ENCODE measurements around the gene TUG1. TPM values are rescaled to one million over a fixed set of nuclear protein-coding genes. Genes with fewer than 3 reads are reported as not detected.

The TUG1 gene
- total RNA-seq = 10 to 100 TPM; 63.5 to 90.4 (median 77.0) TPM

GRCh38 chr22:30968924-30969531, at the start of gene TUG1:
TSS of gene TUG1 (plus strand) at chr22:30969265.
- Histone ChIP-seq H3K9me3 (peaks cover 0 to 53% (median 18%) of the 10 kb centered on the region in 4 donors), H3K27ac (peak within 1 kb of the TSS; percentile 92 to 99 (median 98)), H3K4me1 (peaks cover 0 to 25% (median 7%) of the 10 kb centered on the region in 4 donors), H3K27me3 (no peaks in the 10 kb centered on the region), H3K4me3 (peak within 1 kb of the TSS; percentile 77 to 99 (median 86)), H3K36me3 (peaks cover 6 to 49% (median 21%) of the 10 kb centered on the region in 3 donors)
- 0 to 1% methylated on average over 20 to 66 of the region's 67 CpGs for WGBS, 2 donors
- TF ChIP-seq POLR2A (IDR thresholded peaks at IDR 0.05) = peak; percentile 74 to 94
- TF ChIP-seq CTCF (IDR thresholded peaks at IDR 0.05) = peak in 1 of 5 experiments; percentile 55
- TF ChIP-seq EP300 (IDR thresholded peaks at IDR 0.05) = peak; percentile 84 to 98
- DNase-seq (ENCODE audit: low spot score in 2 of 2) = peak; percentile 98 to 99

DNA sequence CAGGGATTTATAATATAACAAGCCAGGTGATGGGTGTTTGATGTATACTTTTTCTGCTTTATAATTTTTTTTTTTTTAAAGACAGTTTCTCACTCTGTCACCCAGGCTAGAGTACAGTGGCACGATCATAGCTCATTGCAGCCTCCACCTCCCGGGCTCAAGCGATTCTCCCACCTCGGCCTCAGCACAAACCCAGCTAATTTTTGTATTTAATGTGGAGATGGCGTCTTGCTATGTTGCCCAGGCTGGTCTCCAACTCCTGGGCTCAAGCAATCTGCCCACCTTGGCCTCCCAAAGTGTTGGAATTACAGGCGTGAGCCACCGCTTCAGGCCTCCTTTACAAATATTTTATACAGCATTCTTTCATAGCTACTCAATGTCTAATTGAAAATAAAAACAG, 49.1 kb upstream of the TUG1 start:
- no peak overlapping the region for H3K4me3 ChIP-seq
- TF ChIP-seq EP300 (IDR thresholded peaks at IDR 0.05) (no peak), CTCF (IDR thresholded peaks at IDR 0.05) (no peak), POLR2A (IDR thresholded peaks at IDR 0.05) (no peak)
- H3K4me1 ChIP-seq = peaks cover 0 to 13% (median 3%) of the 10 kb centered on the region in 4 donors
- H3K27ac ChIP-seq = no peak overlapping the region
- H3K27me3 ChIP-seq = no peaks in the 10 kb centered on the region
- DNase-seq (ENCODE audit: low spot score in 2 of 2) = no peak
- H3K36me3 ChIP-seq = peaks cover 0 to 11% (median 0%) of the 10 kb centered on the region in 3 donors
- 81 to 84% methylated on average over 7 of the region's 7 CpGs for WGBS, 2 donors
- peaks cover 0 to 12% (median 3%) of the 10 kb centered on the region in 4 donors for H3K9me3 ChIP-seq

DNA sequence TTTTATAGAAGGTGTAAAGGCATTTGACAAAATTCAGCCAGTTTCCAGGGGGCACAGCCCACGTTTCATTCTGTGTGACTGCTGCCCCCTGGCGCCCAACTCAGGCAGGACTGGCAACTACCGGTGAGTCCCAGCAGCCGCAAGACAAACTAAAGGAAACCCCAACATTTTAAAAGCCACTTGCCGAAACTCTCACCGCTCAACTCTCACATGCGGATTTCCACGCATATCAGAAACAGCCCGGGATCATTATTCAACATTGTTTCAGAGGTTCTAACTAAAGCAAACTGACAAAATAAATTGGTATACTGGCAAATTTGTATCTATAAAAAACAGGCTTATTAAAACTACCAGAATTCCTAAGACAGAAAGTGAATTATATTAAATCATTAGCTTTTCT, 48.7 kb upstream of the TUG1 start:
- DNase-seq (ENCODE audit: low spot score in 2 of 2) = peak; percentile 79 to 91
- H3K4me3 ChIP-seq = no peak overlapping the region

GRCh38 chr22:30921108-30921507, 48.0 kb upstream of the TUG1 start:
- H3K27ac ChIP-seq = no peak overlapping the region
- H3K36me3 ChIP-seq = peaks cover 0 to 22% (median 0%) of the 10 kb centered on the region in 3 donors
- no peaks in the 10 kb centered on the region for H3K27me3 ChIP-seq
- DNase-seq (ENCODE audit: low spot score in 2 of 2) = no peak
- H3K9me3 ChIP-seq = peaks cover 0 to under 1% (median 0%) of the 10 kb centered on the region in 4 donors
- H3K4me3 ChIP-seq = peak overlapping the region in 2 of 4 donors; percentile 35 to 46
- TF ChIP-seq CTCF (IDR thresholded peaks at IDR 0.05) (no peak), POLR2A (IDR thresholded peaks at IDR 0.05) (no peak), EP300 (IDR thresholded peaks at IDR 0.05) (no peak)
- H3K4me1 ChIP-seq = peaks cover 0 to 13% (median 3%) of the 10 kb centered on the region in 4 donors
- 57 to 74% methylated on average over 6 of the region's 6 CpGs for WGBS, 2 donors

More for the DNA sequence above, 48.7 kb upstream of the TUG1 start:
- Histone ChIP-seq H3K36me3 (peaks cover 0 to 15% (median 0%) of the 10 kb centered on the region in 3 donors), H3K27me3 (no peaks in the 10 kb centered on the region), H3K27ac (no peak overlapping the region), H3K4me1 (peaks cover 0 to 13% (median 3%) of the 10 kb centered on the region in 4 donors), H3K9me3 (peaks cover 0 to 8% (median 1%) of the 10 kb centered on the region in 4 donors)
- TF ChIP-seq CTCF (IDR thresholded peaks at IDR 0.05) = peak; percentile 77 to 95 (median 84)
- TF ChIP-seq EP300 (IDR thresholded peaks at IDR 0.05) = no peak
- TF ChIP-seq POLR2A (IDR thresholded peaks at IDR 0.05) = no peak
- 2 to 6% methylated on average over 9 of the region's 9 CpGs for WGBS, 2 donors

DNA sequence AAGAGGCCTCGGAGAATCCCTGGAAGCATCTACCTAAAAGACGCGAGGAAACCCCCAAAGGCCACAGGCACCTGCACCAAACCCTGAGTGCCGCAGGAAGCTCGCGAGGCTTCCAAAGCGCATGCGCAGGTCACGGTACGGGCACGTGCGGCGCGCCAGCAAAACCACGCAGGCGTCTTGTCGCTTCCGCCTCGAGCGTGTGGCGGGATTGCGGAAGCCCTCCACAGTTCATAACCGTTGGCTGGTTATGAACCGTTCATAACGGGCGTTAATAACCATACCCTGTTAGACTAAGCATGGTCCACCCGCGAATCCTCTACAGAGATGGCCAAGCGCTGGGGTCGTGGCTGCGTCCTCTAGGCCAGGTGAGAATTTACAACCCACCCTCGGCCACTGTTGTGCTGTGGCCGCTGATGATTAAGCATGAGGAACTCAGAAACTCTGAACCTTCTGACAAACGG, 46.9 kb upstream of the TUG1 start:
- TF ChIP-seq CTCF (IDR thresholded peaks at IDR 0.05) (no peak), POLR2A (IDR thresholded peaks at IDR 0.05) (peak in 1 of 2 donors; percentile 36), EP300 (IDR thresholded peaks at IDR 0.05) (peak in 1 of 2 donors; percentile 35)
- peak overlapping the region in 2 of 4 donors; percentile 5 to 55 for H3K27ac ChIP-seq
- no peaks in the 10 kb centered on the region for H3K27me3 ChIP-seq
- peaks cover 0 to 13% (median 3%) of the 10 kb centered on the region in 4 donors for H3K4me1 ChIP-seq
- H3K9me3 ChIP-seq = no peaks in the 10 kb centered on the region
- no peak for DNase-seq (ENCODE audit: low spot score in 2 of 2)
- H3K36me3 ChIP-seq = peaks cover 0 to 33% (median 0%) of the 10 kb centered on the region in 3 donors
- peak overlapping the region; percentile 10 to 46 (median 28) for H3K4me3 ChIP-seq
- WGBS, 2 donors = 39 to 67% methylated on average over 34 of the region's 34 CpGs

Measured in tibial nerve (tissue), 4 donors.